Effector memory CD4-positive, alpha-beta T cell (primary cell): ENCODE measurements around the gene PDE4B.

Source experiments
- DNase-seq, 3 donors: peaks; one replicate each; pipeline ENCODE4 v3.0.0-alpha.2; 2020
- H3K27ac ChIP-seq: 2 replicates; pipeline ENCODE4 v1.7.0; 2013; ENCODE audit warnings: mild to moderate bottlenecking, low read length, moderate library complexity; ENCODE audit not compliant: insufficient read depth, poor library complexity, severe bottlenecking
- H3K27me3 ChIP-seq: replicated peaks from 2 replicates; pipeline ENCODE4 v1.7.0; 2013; ENCODE audit warnings: mild to moderate bottlenecking, low read length; ENCODE audit not compliant: insufficient read depth, control insufficient read depth, poor library complexity, severe bottlenecking
- H3K36me3 ChIP-seq: 2 replicates; pipeline ENCODE4 v1.7.0; 2013; ENCODE audit warnings: mild to moderate bottlenecking, low read length, moderate library complexity; ENCODE audit not compliant: control insufficient read depth, insufficient read depth
- H3K4me1 ChIP-seq: 2 replicates; pipeline ENCODE4 v1.7.0; 2013; ENCODE audit warnings: low read length, mild to moderate bottlenecking; ENCODE audit not compliant: control insufficient read depth, insufficient read depth, poor library complexity, severe bottlenecking
- H3K4me3 ChIP-seq: 2 replicates; pipeline ENCODE4 v1.7.0; 2013; ENCODE audit warnings: low read length, low read depth, mild to moderate bottlenecking; ENCODE audit not compliant: insufficient read depth, poor library complexity, severe bottlenecking
- H3K9me3 ChIP-seq: 2 replicates; pipeline ENCODE4 v1.7.0; 2013; ENCODE audit warnings: mild to moderate bottlenecking, low read length, moderate library complexity; ENCODE audit not compliant: control insufficient read depth

Gene PDE4B

GRCh38 chr1:65942476-65942875 is 149.8 kb downstream of the PDE4B start:
- Histone ChIP-seq H3K36me3 (no peaks in the 10 kb centered on the region), H3K4me3 (no peak overlapping the region), H3K9me3 (peaks cover 3% of the 10 kb centered on the region), H3K4me1 (no peaks in the 10 kb centered on the region), H3K27ac (no peak overlapping the region), H3K27me3 (no peaks in the 10 kb centered on the region)
- DNase-seq: no peak

- H3K27me3 ChIP-seq: no peaks in the 10 kb centered on the region
- H3K4me1 ChIP-seq: no peaks in the 10 kb centered on the region
- H3K4me3 ChIP-seq: no peak overlapping the region
- H3K9me3 ChIP-seq: peaks cover 3% of the 10 kb centered on the region
- no peak for DNase-seq
- no peaks in the 10 kb centered on the region for H3K36me3 ChIP-seq
- no peak overlapping the region for H3K27ac ChIP-seq
These were observed 153.7 kb downstream of the PDE4B start for GRCh38 chr1:65946376-65946775.

- no peaks in the 10 kb centered on the region for H3K36me3 ChIP-seq
- no peaks in the 10 kb centered on the region for H3K4me1 ChIP-seq
- peaks cover 3% of the 10 kb centered on the region for H3K9me3 ChIP-seq
- H3K27me3 ChIP-seq: no peaks in the 10 kb centered on the region
- H3K27ac ChIP-seq: no peak overlapping the region
- no peak for DNase-seq
- H3K4me3 ChIP-seq: no peak overlapping the region
These were observed 154.3 kb downstream of the PDE4B start for GRCh38 chr1:65946960-65947359.

DNA sequence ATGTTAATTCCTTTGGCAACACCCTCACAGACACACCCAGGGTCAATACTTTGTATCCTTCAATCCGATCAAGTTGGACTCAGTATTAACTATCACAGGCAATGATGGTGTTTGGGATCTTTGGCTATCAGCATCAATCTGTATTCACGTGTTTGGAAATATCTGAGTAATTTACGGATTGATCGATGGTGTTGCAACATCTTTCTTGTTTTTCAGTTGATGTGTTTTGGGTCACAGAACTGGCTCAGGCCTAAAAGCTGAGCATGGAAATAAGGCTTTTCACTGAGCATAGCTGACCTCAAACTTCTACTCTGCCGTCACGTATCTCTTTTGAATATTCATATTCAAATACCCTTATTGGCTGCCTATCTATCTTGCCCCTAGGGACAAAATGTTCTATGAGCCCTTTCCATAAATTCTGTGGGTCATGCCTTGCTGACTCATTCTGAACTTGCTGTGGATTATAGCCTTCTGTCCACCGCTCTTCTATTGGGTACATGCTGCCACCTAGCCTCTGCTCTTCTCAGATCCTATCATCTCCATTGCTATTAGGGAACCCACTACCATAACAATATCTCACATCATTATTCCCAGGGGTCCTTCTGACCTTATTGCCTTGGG is 156.0 kb downstream of the PDE4B start:
- H3K4me1 ChIP-seq: no peaks in the 10 kb centered on the region
- no peak for DNase-seq
- peaks cover 2% of the 10 kb centered on the region for H3K9me3 ChIP-seq
- H3K27ac ChIP-seq: no peak overlapping the region
- H3K4me3 ChIP-seq: no peak overlapping the region
- H3K27me3 ChIP-seq: no peaks in the 10 kb centered on the region
- no peaks in the 10 kb centered on the region for H3K36me3 ChIP-seq

DNA sequence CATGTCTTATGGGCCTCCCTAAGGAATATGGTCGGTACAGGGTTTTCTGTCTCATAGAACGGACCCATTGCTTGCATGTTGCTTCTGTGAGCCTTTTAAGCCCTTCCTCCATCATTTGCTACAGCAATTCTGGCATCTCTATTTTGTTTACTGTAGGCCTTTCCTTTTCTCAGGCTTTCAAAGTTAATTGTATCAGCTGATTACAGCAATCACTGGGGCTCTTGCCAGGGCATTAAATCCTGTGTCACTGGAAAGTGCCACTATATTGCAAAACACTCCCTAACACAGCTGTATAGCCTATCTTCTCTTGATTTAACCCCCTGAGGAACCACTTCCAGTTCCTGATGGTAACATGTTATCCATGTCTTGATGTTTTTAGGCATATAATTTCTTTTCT is 156.5 kb downstream of the PDE4B start:
- H3K27ac ChIP-seq: no peak overlapping the region
- no peaks in the 10 kb centered on the region for H3K4me1 ChIP-seq
- DNase-seq: no peak
- no peaks in the 10 kb centered on the region for H3K36me3 ChIP-seq
- no peak overlapping the region for H3K4me3 ChIP-seq
- no peaks in the 10 kb centered on the region for H3K27me3 ChIP-seq
- H3K9me3 ChIP-seq: no peaks in the 10 kb centered on the region

DNA sequence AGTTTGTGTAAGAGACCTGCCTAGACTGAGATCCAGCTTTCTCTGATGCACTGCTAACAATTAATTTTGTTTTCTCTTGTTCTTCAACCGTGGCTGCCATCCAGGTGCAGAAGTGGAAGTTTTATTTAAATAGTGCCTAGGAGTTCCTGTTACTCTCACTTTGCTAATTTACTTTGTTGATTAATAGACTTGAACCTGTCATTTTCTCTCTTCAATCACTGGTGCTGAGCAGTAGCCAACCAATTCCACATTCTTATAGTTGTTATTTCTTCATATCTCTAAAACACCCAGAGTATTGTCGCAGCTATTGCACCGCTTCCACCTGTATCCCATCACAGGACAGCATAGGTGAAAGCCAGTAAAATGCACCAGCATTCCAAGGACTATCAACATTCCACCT is 157.2 kb downstream of the PDE4B start:
- DNase-seq: no peak
- Histone ChIP-seq H3K4me1 (no peaks in the 10 kb centered on the region), H3K9me3 (no peaks in the 10 kb centered on the region), H3K4me3 (no peak overlapping the region), H3K27ac (no peak overlapping the region), H3K36me3 (no peaks in the 10 kb centered on the region), H3K27me3 (no peaks in the 10 kb centered on the region)

- no peak for DNase-seq
- Histone ChIP-seq H3K4me3 (no peak overlapping the region), H3K27me3 (no peaks in the 10 kb centered on the region), H3K9me3 (no peaks in the 10 kb centered on the region), H3K36me3 (no peaks in the 10 kb centered on the region), H3K27ac (no peak overlapping the region), H3K4me1 (no peaks in the 10 kb centered on the region)
These were observed 160.0 kb downstream of the PDE4B start for GRCh38 chr1:65952696-65953095.

DNA sequence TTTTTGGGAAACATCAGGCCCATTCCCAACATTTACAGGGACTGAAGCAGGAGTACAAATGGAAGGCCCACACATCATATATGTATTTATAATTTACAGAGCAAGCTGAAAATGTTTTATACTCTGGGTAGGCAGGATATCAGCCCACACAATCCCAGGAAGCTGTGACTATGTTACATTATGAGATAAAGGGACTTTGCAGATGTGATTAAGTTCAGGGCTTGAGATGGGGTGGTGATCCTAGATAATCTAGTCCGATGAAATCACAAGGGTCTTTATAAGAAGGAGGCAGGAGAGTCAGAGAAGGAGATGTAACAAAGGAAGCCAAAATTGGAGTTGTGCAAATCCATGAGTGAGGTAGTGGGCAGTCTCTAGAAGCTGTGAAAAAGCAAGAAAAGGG is 160.5 kb downstream of the PDE4B start:
- no peak overlapping the region for H3K4me3 ChIP-seq

DNA sequence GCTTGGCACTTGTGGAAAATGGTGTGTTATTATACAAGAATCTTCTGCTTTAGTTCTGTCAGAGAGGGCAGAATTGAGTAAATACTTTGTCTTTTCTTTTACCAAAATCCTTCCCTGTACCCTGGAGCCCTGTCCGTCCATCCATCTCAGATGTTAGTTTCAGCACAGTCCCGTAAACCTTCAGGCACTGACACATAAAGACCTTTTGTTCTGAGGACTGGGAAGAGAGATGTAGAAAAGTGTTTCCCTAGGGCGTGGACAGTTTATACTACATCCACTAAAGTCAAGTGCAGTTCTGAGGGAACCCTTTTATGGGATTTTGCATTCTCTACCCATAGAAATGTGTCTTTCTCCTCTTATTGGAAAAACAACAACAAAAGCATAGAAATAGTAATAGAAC is 162.4 kb downstream of the PDE4B start:
- DNase-seq: no peak
- H3K4me1 ChIP-seq: no peaks in the 10 kb centered on the region
- H3K36me3 ChIP-seq: no peaks in the 10 kb centered on the region
- no peak overlapping the region for H3K4me3 ChIP-seq
- no peaks in the 10 kb centered on the region for H3K9me3 ChIP-seq
- H3K27me3 ChIP-seq: no peaks in the 10 kb centered on the region
- H3K27ac ChIP-seq: no peak overlapping the region

More for the DNA sequence above, 160.5 kb downstream of the PDE4B start:
- Histone ChIP-seq H3K9me3 (no peaks in the 10 kb centered on the region), H3K27me3 (no peaks in the 10 kb centered on the region), H3K36me3 (no peaks in the 10 kb centered on the region), H3K27ac (no peak overlapping the region), H3K4me1 (no peaks in the 10 kb centered on the region)
- no peak for DNase-seq

GRCh38 chr1:65955503-65955902 is 162.8 kb downstream of the PDE4B start:
- Histone ChIP-seq H3K27ac (no peak overlapping the region), H3K27me3 (no peaks in the 10 kb centered on the region), H3K9me3 (no peaks in the 10 kb centered on the region), H3K36me3 (no peaks in the 10 kb centered on the region), H3K4me3 (no peak overlapping the region), H3K4me1 (no peaks in the 10 kb centered on the region)
- DNase-seq: no peak
